HepG2 (cell line): ENCODE measurements around the gene HIGD1A. TPM values are rescaled to one million over a fixed set of nuclear protein-coding genes. Genes with fewer than 3 reads are reported as not detected.

Experiments used
- AHDC1 ChIP-seq: sonication (generic); formaldehyde crosslinking; IDR thresholded peaks from 2 replicates; pipeline ENCODE4 v1.5.1; 2020; ENCODE audit warnings: mild to moderate bottlenecking, missing genetic modification reagents, borderline replicate concordance
- ARID3A ChIP-seq: IDR thresholded peaks from 2 replicates; pipeline ENCODE4 v1.6.1; 2012; ENCODE audit warnings: low read depth, low read length, improper control_type of control experiment
- BRCA1 ChIP-seq: sonication (generic); formaldehyde crosslinking; IDR thresholded peaks from 2 replicates; pipeline ENCODE4 v1.4.0; 2020; ENCODE audit warnings: missing genetic modification reagents
- DBP ChIP-seq: sonication (generic); formaldehyde crosslinking; IDR thresholded peaks from 2 replicates; pipeline ENCODE4 v1.4.0; 2020; ENCODE audit warnings: missing genetic modification reagents; ENCODE audit errors: not compliant biosample characterization
- EP300 ChIP-seq, 3 experiments: sonication (generic) in 1 of 3; formaldehyde crosslinking in 1 of 3; IDR thresholded peaks; 2 replicates each; pipeline versions ENCODE4 v1.5.1 to v1.6.1; 2011 to 2020; ENCODE audit warnings: low read depth in 2 of 3, low read length in 2 of 3, borderline replicate concordance in 1 of 3, improper control_type of control experiment in 1 of 3, mild to moderate bottlenecking in 1 of 3, missing genetic modification reagents in 1 of 3, moderate library complexity in 1 of 3
- ERF ChIP-seq: IDR thresholded peaks from 2 replicates; pipeline ENCODE4 v1.6.1; 2018; ENCODE audit warnings: missing biosample characterization, missing genetic modification reagents
- FOXJ3 ChIP-seq: sonication (generic); formaldehyde crosslinking; IDR thresholded peaks from 2 replicates; pipeline ENCODE4 v1.4.0; 2020; ENCODE audit warnings: missing genetic modification reagents, mild to moderate bottlenecking, borderline replicate concordance
- GATAD2A ChIP-seq: IDR thresholded peaks from 2 replicates; pipeline ENCODE4 v1.6.1; 2016
- IKZF1 ChIP-seq: fragments of 450-650 bp; IDR thresholded peaks from 2 replicates; pipeline ENCODE4 v1.7.1; 2016
- RXRB ChIP-seq: IDR thresholded peaks from 2 replicates; pipeline ENCODE4 v1.6.1; 2016; ENCODE audit warnings: borderline replicate concordance, missing genetic modification reagents, missing compliant biosample characterization
- SNRNP70 ChIP-seq: fragments of 200-400 bp; formaldehyde crosslinking; IDR thresholded peaks from 2 replicates; pipeline ENCODE4 v1.6.1; 2017; ENCODE audit warnings: mild to moderate bottlenecking, low read depth, low read length, moderate library complexity
- SOX5 ChIP-seq: IDR thresholded peaks from 2 replicates; pipeline ENCODE4 v1.6.1; 2016; ENCODE audit warnings: borderline replicate concordance
- STAT5B ChIP-seq: sonication (generic); formaldehyde crosslinking; IDR thresholded peaks from 2 replicates; pipeline ENCODE4 v1.4.0; 2020; ENCODE audit warnings: missing genetic modification reagents
- ZNF333 ChIP-seq: sonication (generic); formaldehyde crosslinking; IDR thresholded peaks from 2 replicates; pipeline ENCODE4 v1.4.0; 2020; ENCODE audit warnings: mild to moderate bottlenecking, missing genetic modification reagents, borderline replicate concordance
- ZNF343 ChIP-seq: sonication (generic); formaldehyde crosslinking; IDR thresholded peaks from 2 replicates; pipeline ENCODE4 v1.4.0; 2020; ENCODE audit warnings: mild to moderate bottlenecking, missing genetic modification reagents
- ZNF574 ChIP-seq: sonication (generic); formaldehyde crosslinking; IDR thresholded peaks from 2 replicates; pipeline ENCODE4 v1.4.0; 2020; ENCODE audit warnings: missing genetic modification reagents
- ZSCAN21 ChIP-seq: sonication (generic); formaldehyde crosslinking; IDR thresholded peaks from 2 replicates; pipeline ENCODE4 v1.8.0; 2022; ENCODE audit warnings: mild to moderate bottlenecking, missing genetic modification reagents, moderate library complexity, borderline replicate concordance
- ZSCAN30 ChIP-seq: sonication (generic); formaldehyde crosslinking; IDR thresholded peaks from 2 replicates; pipeline ENCODE4 v1.5.0; 2020; ENCODE audit warnings: mild to moderate bottlenecking, missing genetic modification reagents
- polyA plus RNA-seq, 8 experiments: library from polyadenylated mRNA; depleted of rRNA in 3 of 8; stranded (reverse) in 7 of 8; unstranded in 1 of 8; fragments of >200 nt; fragmentation: Illumina TruSeq in 4 of 8; extraction: Trizol in 4 of 8; gene quantifications; 2 replicates each; pipeline versions ENCODE4 v1.2.1 to v1.2.3, GENCODE V29; 2011 to 2016; ENCODE audit warnings: low read depth in 4 of 8, missing spikeins in 1 of 8, mixed read lengths in 1 of 8; ENCODE audit not compliant: insufficient read depth in 1 of 8
- total RNA-seq, 5 experiments: library from RNA; depleted of rRNA; stranded (reverse); fragments of >200 nt; fragmentation: Illumina TruSeq; extraction: Trizol; gene quantifications; 2 replicates each; pipeline ENCODE4 v1.2.3, GENCODE V29; 2016; ENCODE audit warnings: low read depth in 1 of 5

The HIGD1A gene
- total and polyA plus RNA-seq, 2 of the 13 experiments (the other 11 are each of a cell fraction or from before 2014, with no cell fraction given): 222 to 253 TPM

- TF ChIP-seq ZNF574 (CRISPR knock-in tag) (peak; percentile 23; the same call in 1 of the 2 replicates), AHDC1 (0 out of 2 replicates have a peak, but pooled peaks have one; percentile 48), GATAD2A (CRISPR knock-in tag) (0 out of 2 replicates have a peak, but pooled peaks have one; percentile 26), ZNF333 (no peak), ZNF343 (no peak), RXRB (CRISPR knock-in tag) (peak; percentile 27; the same call in 1 of the 2 replicates), EP300 (IDR thresholded peaks at IDR 0.05; ENCODE audit: low read depth in 2 of 2, low read length in 2 of 2) (no peak), EP300 (CRISPR knock-in tag; IDR thresholded peaks at IDR 0.05; ENCODE audit: borderline replicate concordance) (no peak), SNRNP70 (no peak), ZSCAN21 (CRISPR knock-in tag) (no peak), ARID3A (peak; percentile 43), FOXJ3 (CRISPR knock-in tag) (0 out of 2 replicates have a peak, but pooled peaks have one; percentile 40), BRCA1 (CRISPR knock-in tag) (0 out of 2 replicates have a peak, but pooled peaks have one; percentile 43), ERF (CRISPR knock-in tag) (0 out of 2 replicates have a peak, but pooled peaks have one; percentile 19), SOX5 (CRISPR knock-in tag) (peak; percentile 56; the same call in 1 of the 2 replicates), STAT5B (no peak), DBP (CRISPR knock-in tag) (no peak), IKZF1 (no peak), ZSCAN30 (no peak)
Measured at GRCh38 chr3:42819351-42819965, 15.2 kb upstream of the HIGD1A start (continued).
